Activated CD4-positive, alpha-beta memory T cell treated with anti-CD3 and anti-CD28 coated beads, Interleukin-2, amount 10 ng/mL, durations not matched to agents 7 days and 5 days (primary cell): ENCODE measurements around the gene FAM53B. TPM values are rescaled to one million over a fixed set of nuclear protein-coding genes. Genes with fewer than 3 reads are reported as not detected.

Source experiments
- CTCF ChIA-PET: fragments of 350-600 bp; sonication (Branson Sonifier 250); formaldehyde crosslinking; loops from one replicate; lab custom pipeline; 2021; ENCODE audit warnings: antibody characterized with exemption, inconsistent platforms; lab: Charles Lee
- POLR2A ChIA-PET: fragments of 350-600 bp; sonication (Branson Sonifier 250); formaldehyde crosslinking; loops from one replicate; lab custom pipeline; 2021; ENCODE audit warnings: antibody characterized with exemption; lab: Charles Lee
- DNase-seq: peaks from one replicate; pipeline ENCODE4 v3.0.0-alpha.2; 2020
- H3K27ac Mint-ChIP-seq: one replicate; pipeline ENCODE4 v1.8.0; 2021; ENCODE audit warnings: mild to moderate bottlenecking, mixed read lengths
- H3K27me3 Mint-ChIP-seq: one replicate; pipeline ENCODE4 v1.8.0; 2021; ENCODE audit warnings: mixed read lengths
- H3K36me3 Mint-ChIP-seq: one replicate; pipeline ENCODE4 v1.8.0; 2021; ENCODE audit warnings: low read depth, mixed read lengths
- H3K4me1 Mint-ChIP-seq: one replicate; pipeline ENCODE4 v1.8.0; 2021; ENCODE audit warnings: mixed read lengths
- H3K4me3 Mint-ChIP-seq: one replicate; pipeline ENCODE4 v1.8.0; 2021; ENCODE audit warnings: mild to moderate bottlenecking, mixed read lengths
- H3K9me3 Mint-ChIP-seq: one replicate; pipeline ENCODE4 v1.8.0; 2021; ENCODE audit warnings: mixed read lengths
- total RNA-seq, 2 experiments: library from RNA; stranded (reverse); gene quantifications; one replicate each; pipeline ENCODE4 v1.2.3, GENCODE V29; 2021

FAM53B gene
- total RNA-seq, 2 experiments from 2014 or later = 44.9 to 46.6 TPM

DNA sequence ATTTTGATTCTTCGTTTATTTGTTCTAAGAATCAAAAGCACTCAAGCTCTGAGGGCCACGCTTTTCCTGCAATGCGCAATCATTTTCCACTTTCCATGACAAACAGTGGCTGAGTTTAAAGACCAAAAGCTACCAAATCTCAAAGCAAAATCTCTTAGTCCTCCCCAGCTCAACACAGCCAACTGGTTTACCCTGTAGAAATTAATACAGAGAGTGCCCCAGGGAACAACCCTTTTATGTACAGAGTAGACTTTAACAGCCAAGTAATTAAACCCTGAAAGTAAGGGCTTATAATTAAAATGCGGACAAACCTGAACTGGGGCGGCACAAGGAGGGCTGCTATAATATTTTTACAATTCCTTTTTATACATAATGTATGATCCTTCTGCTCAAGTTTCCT is 53.2 kb downstream of the FAM53B start:
- Mint-ChIP-seq H3K27ac (peak overlapping the region; percentile 57), H3K36me3 (peaks cover 78% of the 10 kb centered on the region)

DNA sequence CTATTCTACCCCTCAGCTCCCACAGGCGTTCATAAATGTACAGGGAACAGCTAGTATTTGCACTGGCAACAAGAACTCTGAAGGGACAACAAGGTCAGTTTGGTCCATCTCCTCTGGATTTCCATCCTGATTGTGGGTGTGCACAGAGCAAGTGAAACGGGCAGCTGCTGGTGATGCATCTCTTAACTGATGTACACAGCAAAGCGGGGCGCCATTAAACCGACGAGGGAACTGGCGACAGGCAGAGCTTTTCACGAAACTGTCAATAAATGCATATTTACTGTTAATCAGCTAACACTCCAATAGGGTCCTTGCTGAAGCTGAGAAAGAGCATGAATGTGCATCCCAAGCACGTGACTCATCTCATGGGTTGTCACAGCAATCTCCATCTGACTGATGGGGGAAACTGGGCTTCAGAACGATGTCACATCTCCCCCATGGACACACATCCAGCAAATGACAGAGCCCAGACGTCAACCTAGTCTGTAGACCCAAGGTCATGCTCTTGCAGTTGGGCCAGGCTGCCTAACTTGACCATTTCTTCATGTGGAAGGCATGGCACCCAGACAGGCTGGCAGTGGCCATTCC is 54.2 kb downstream of the FAM53B start:
- POLR2A ChIA-PET = interaction anchor here (1.3 to 13.0 kb wide), 14 partner anchors 7 to 133 kb away, joined by 3 to 270 read pairs (median 36); partner anchors contain the start of genes ABRAXAS2 and EEF1AKMT2
- peaks cover 86% of the 10 kb centered on the region for H3K4me1 Mint-ChIP-seq
- CTCF ChIA-PET = interaction anchor here (1.7 to 6.0 kb wide), 12 partner anchors 11 to 62 kb away, joined by 4 to 64 read pairs (median 15); no protein-coding TSS in a partner anchor
- H3K36me3 Mint-ChIP-seq = peaks cover 76% of the 10 kb centered on the region
- peak overlapping the region; percentile 94 for H3K27ac Mint-ChIP-seq
- no peaks in the 10 kb centered on the region for H3K9me3 Mint-ChIP-seq
- no peak for DNase-seq
- H3K27me3 Mint-ChIP-seq = no peaks in the 10 kb centered on the region
- H3K4me3 Mint-ChIP-seq = no peak overlapping the region

More for the DNA sequence above, 53.2 kb downstream of the FAM53B start:
- Mint-ChIP-seq H3K4me1 (peaks cover 86% of the 10 kb centered on the region), H3K27me3 (no peaks in the 10 kb centered on the region), H3K9me3 (no peaks in the 10 kb centered on the region), H3K4me3 (no peak overlapping the region)
- DNase-seq = no peak
- ChIA-PET POLR2A (interaction anchor here (3.6 to 13.0 kb wide), 4 partner anchors 10 to 42 kb away, joined by 38 to 270 read pairs (median 72); no protein-coding TSS in a partner anchor), CTCF (interaction anchor here (3.2 to 6.0 kb wide), 4 partner anchors 11 to 50 kb away, joined by 15 to 64 read pairs (median 40); no protein-coding TSS in a partner anchor)

DNA sequence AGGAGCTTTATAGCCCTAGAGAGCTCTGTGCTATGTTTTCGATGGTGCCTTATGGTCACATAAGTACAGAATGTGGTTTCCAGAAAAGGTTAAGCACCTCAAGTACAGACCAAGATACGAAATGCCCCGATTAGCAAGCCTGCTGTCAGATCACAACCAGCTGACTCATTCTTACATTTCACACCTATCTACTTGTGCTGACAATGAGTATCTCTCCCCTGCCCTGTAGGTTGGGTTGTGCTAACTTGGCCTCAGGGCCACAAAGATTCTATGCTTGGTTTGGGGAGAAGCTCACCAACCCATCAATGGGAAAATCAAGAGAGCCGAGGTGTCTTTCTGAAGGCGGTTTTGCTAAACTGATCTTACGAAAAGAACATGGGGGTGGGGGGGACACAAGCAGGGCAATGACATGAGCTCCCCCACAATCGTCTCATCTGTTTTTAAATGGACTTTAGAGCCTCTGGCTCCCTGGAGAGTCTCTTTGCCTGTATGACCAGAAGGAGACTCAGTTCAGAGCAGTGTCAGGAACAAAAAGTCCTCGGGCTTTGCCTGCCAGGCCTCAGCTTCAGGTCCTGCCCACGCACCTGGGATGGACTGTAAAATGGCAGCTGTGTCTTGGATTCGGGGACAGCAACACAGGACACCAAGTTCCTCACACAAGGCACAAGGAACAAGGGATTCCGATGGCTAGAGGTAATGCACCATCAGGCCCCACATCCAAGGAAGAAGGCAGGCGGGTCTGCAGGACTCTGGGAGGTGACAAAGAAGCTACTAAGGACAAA is 55.1 kb downstream of the FAM53B start:
- POLR2A ChIA-PET = interaction anchor here (0.7 to 13.0 kb wide), 29 partner anchors 8 to 227 kb away, joined by 3 to 270 read pairs (median 7); partner anchors contain the start of genes ABRAXAS2 and EEF1AKMT2
- Mint-ChIP-seq H3K9me3 (no peaks in the 10 kb centered on the region), H3K27me3 (no peaks in the 10 kb centered on the region), H3K36me3 (peaks cover 73% of the 10 kb centered on the region), H3K4me3 (peak overlapping the region; percentile 26), H3K4me1 (peaks cover 84% of the 10 kb centered on the region), H3K27ac (peak overlapping the region; percentile 94)
- CTCF ChIA-PET = interaction anchor here (1.0 to 6.0 kb wide), 26 partner anchors 8 to 138 kb away, joined by 3 to 64 read pairs (median 7); no protein-coding TSS in a partner anchor
- DNase-seq = peak; percentile 83

DNA sequence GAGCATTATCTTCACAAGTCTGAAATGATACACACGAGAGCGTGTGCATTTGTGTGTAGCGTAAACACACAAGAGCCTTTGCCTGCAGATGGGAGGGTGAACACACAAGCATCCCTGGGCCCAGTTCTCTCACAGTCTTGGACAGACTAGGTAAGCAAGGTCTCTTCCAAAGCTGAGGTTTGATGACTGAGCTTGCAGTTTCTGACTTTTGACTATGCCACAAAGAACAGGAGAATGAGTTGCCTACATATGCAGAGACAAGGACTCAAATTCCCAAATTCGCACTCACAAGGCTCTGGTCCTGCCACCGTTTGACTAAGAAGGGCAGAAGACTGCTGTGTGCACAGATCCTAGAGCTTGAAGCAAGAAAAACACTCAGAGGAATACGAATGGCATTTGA is 55.8 kb downstream of the FAM53B start:
- H3K27me3 Mint-ChIP-seq = no peaks in the 10 kb centered on the region
- no peak overlapping the region for H3K4me3 Mint-ChIP-seq
- POLR2A ChIA-PET = interaction anchor here (1.0 to 13.0 kb wide), 25 partner anchors 9 to 228 kb away, joined by 3 to 270 read pairs (median 8); partner anchors contain the start of gene ABRAXAS2

DNA sequence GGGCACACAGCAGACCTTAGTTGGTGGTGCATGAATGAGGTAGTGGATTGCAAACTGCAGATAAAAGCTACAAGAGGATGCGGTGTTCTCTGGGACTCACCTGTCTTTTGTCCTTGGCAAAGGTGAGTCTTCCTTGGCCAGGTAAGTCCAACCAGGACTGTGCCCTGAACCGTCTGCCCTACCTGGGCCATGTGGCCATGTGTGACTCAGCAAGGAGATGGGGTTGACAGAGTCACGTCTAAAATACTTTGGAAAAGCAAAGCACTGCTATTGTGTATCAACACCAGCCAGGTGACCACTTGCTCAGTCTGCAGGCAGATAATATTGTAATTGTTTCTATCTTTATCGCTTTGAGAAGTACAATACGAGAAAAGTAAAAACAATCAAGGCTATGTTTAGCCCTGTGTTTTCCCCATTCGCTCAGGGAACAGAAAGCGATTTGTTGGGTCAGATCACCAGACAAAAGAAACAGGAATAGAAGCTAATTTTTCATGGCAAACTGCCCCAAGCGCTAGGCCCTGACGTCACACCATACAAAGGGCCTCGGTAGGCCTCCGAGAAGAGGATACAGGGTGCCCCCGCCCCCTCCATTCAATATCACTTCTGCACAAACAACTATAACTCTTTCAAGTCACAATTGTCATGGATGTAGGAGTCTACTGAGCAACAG is 57.3 kb downstream of the FAM53B start:
- H3K27ac Mint-ChIP-seq = peak overlapping the region; percentile 32
- H3K4me1 Mint-ChIP-seq = peaks cover 80% of the 10 kb centered on the region
- CTCF ChIA-PET = interaction anchor here (1.2 to 6.0 kb wide), 6 partner anchors 10 to 54 kb away, joined by 4 to 41 read pairs (median 11); no protein-coding TSS in a partner anchor
- no peaks in the 10 kb centered on the region for H3K27me3 Mint-ChIP-seq
- POLR2A ChIA-PET = interaction anchor here (1.3 to 13.0 kb wide), 10 partner anchors 8 to 59 kb away, joined by 3 to 270 read pairs (median 30); no protein-coding TSS in a partner anchor
- H3K36me3 Mint-ChIP-seq = peaks cover 77% of the 10 kb centered on the region
- no peak for DNase-seq
- no peaks in the 10 kb centered on the region for H3K9me3 Mint-ChIP-seq
- no peak overlapping the region for H3K4me3 Mint-ChIP-seq

More for the DNA sequence above, 55.8 kb downstream of the FAM53B start:
- peak overlapping the region; percentile 94 for H3K27ac Mint-ChIP-seq
- no peak for DNase-seq
- no peaks in the 10 kb centered on the region for H3K9me3 Mint-ChIP-seq
- peaks cover 84% of the 10 kb centered on the region for H3K4me1 Mint-ChIP-seq
- H3K36me3 Mint-ChIP-seq = peaks cover 73% of the 10 kb centered on the region
- CTCF ChIA-PET = interaction anchor here (1.0 to 6.0 kb wide), 25 partner anchors 8 to 139 kb away, joined by 3 to 64 read pairs (median 8); no protein-coding TSS in a partner anchor

DNA sequence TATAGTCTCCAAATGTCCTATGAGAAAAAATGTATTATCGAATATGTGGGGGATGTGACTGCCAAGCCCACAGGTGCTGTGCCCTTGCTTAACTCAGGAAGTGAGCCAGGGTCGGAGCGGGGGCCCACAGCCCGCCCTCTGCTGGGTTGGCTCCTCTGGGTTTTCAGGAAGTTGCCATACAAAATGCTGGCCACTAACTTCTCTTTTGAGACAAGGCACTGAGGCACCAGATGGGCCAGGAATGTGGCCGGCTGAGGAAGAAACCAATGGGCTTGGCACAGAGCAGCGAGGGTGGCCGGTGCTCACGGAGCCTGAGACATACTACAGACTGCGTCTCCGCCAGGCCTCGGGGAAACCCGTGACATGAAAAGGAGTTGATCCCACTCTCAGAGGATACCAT is 58.9 kb downstream of the FAM53B start:
- Mint-ChIP-seq H3K27ac (no peak overlapping the region), H3K27me3 (no peaks in the 10 kb centered on the region), H3K4me3 (no peak overlapping the region), H3K36me3 (peaks cover 81% of the 10 kb centered on the region), H3K9me3 (no peaks in the 10 kb centered on the region), H3K4me1 (peaks cover 74% of the 10 kb centered on the region)
- ChIA-PET CTCF (interaction anchor here (0.7 to 6.0 kb wide), 5 partner anchors 13 to 142 kb away, joined by 4 to 41 read pairs (median 8); no protein-coding TSS in a partner anchor), POLR2A (interaction anchor here (1.4 to 13.0 kb wide), 7 partner anchors 11 to 49 kb away, joined by 3 to 270 read pairs (median 8); no protein-coding TSS in a partner anchor)
- no peak for DNase-seq

DNA sequence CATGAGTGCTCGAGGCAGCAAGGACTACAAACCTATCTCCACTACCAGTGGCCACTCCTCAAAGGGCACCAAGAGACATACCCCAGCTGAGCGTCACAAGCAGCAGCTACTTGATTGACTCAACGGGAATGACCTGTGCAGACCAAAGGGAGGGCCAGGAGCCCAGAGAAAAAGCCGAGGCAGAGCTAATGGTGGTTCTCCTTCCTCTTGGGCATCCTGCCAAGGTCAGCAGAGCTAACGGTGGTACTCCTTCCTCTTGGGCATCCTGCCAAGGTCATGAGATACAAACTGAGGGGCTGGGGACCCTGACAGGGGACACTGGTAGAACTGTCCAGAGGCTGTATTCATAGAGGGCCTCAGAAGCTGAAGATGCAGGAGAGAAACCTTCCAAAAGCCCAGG is 60.4 kb downstream of the FAM53B start:
- Mint-ChIP-seq H3K27ac (no peak overlapping the region), H3K27me3 (no peaks in the 10 kb centered on the region), H3K36me3 (peaks cover 80% of the 10 kb centered on the region), H3K9me3 (no peaks in the 10 kb centered on the region), H3K4me3 (no peak overlapping the region), H3K4me1 (peaks cover 74% of the 10 kb centered on the region)
- ChIA-PET CTCF (interaction anchor here (1.4 to 2.5 kb wide), 3 partner anchors 13 to 58 kb away, joined by 3 to 12 read pairs (median 6); no protein-coding TSS in a partner anchor), POLR2A (interaction anchor here (0.7 to 13.0 kb wide), 6 partner anchors 11 to 57 kb away, joined by 3 to 270 read pairs (median 8); no protein-coding TSS in a partner anchor)
- no peak for DNase-seq

DNA sequence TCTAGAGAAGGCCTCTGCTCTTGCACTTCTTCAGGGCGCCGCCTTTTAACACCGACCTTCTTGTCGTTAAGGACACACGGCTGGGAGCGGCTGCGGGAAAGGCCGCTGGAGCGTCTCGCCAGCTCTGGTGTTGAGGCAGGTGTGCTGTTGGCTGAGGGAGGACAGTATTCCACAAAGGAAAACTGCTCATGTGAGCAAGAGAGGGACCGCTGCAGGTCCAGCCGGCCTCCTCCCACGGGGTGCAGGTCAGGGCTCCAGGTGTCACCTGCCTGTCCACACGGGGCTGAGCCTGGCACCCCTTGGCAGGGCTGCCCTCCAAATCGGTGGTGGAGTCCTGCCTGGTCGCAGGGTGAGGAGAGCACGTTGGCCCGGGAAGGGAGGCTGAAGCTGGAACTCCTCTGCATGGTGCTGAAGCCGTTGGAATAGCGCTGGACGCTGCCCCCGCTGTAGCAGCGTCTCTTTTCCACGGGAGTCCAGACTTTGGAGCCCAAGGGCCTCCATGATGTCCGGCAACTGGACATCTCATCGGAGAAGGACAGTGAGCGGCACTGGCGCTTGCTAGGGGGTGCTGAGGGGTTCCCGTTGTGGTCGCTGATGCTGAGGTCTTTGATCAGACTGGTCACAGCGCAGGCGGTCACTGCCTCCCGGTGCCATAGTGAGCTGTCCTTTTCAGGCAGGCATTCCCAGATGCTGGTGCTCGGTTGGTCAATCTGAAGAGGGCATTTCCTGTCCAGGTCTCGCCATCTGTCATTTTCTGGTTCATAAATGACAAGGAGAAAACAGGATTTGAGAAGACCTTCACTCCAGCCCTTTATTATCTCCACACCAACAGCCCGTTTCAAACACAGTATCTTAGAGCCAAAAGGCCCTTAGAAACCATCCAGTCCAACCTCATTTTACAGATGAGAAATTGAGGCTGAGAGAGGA is 62.3 kb downstream of the FAM53B start:
- Mint-ChIP-seq H3K27me3 (no peaks in the 10 kb centered on the region), H3K27ac (no peak overlapping the region), H3K9me3 (no peaks in the 10 kb centered on the region), H3K36me3 (peaks cover 84% of the 10 kb centered on the region), H3K4me3 (no peak overlapping the region), H3K4me1 (peaks cover 75% of the 10 kb centered on the region)
- no peak for DNase-seq
- ChIA-PET POLR2A (interaction anchor here (1.1 to 13.0 kb wide), 3 partner anchors 32 to 60 kb away, joined by 4 to 270 read pairs (median 4); no protein-coding TSS in a partner anchor), CTCF (interaction anchor here (1.6 kb wide), 1 partner anchor 59 kb away, joined by 5 read pairs; no protein-coding TSS in a partner anchor)

DNA sequence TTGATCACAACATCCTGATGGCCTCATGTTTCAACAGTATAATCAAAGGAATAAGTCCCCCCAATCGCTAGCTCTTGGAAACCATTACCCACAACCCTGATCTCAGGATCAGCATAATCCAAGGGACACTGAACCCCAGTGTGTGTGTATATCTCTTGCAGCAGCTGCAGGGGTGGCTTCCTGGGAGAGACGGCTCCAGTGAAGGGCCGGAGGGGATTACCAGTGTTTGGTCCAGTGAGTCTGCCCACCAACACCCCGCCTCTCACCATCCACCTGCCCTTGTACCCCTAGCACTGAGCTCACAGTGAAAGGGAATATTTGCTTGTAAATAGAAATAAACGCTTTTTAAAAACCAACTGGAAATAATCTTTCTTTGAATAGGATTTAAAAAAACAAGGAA is 63.1 kb downstream of the FAM53B start:
- POLR2A ChIA-PET = interaction anchor here (1.1 to 1.9 kb wide), 3 partner anchors 32 to 61 kb away, joined by 4 to 8 read pairs (median 4); no protein-coding TSS in a partner anchor
- no peaks in the 10 kb centered on the region for H3K9me3 Mint-ChIP-seq
- CTCF ChIA-PET = interaction anchor here (1.6 kb wide), 1 partner anchor 60 kb away, joined by 5 read pairs; no protein-coding TSS in a partner anchor
- H3K27me3 Mint-ChIP-seq = no peaks in the 10 kb centered on the region
- DNase-seq = no peak
- H3K4me1 Mint-ChIP-seq = peaks cover 74% of the 10 kb centered on the region
- H3K4me3 Mint-ChIP-seq = no peak overlapping the region
- peaks cover 81% of the 10 kb centered on the region for H3K36me3 Mint-ChIP-seq
- no peak overlapping the region for H3K27ac Mint-ChIP-seq

DNA sequence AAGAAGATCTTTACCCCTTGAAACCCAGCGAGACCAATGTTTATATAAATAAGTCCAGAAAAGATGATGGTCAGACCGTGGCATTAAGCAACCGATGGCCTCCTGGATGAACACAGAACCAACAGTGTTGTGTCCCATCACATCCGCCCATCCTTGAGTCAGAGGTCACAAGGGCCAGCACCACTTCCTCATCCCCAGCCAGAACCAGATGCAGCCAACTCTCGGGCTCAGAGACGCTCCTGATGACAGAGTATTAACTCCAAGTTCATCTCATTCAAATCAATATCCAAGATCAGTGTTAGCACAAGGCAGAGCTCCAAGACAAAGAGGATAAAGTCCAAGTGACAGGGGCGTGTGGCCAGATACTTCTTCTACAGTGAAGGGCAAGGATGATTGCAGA is 63.5 kb downstream of the FAM53B start:
- H3K4me1 Mint-ChIP-seq = peaks cover 74% of the 10 kb centered on the region
- H3K4me3 Mint-ChIP-seq = no peak overlapping the region
- H3K36me3 Mint-ChIP-seq = peaks cover 80% of the 10 kb centered on the region
- DNase-seq = no peak
- ChIA-PET CTCF (interaction anchor here (1.6 kb wide), 1 partner anchor 60 kb away, joined by 5 read pairs; no protein-coding TSS in a partner anchor), POLR2A (interaction anchor here (1.1 to 4.0 kb wide), 4 partner anchors 8 to 61 kb away, joined by 4 to 53 read pairs (median 6); no protein-coding TSS in a partner anchor)
- no peaks in the 10 kb centered on the region for H3K9me3 Mint-ChIP-seq
- no peak overlapping the region for H3K27ac Mint-ChIP-seq
- no peaks in the 10 kb centered on the region for H3K27me3 Mint-ChIP-seq
